ENCODE results near the gene PKMYT1. TPM values are rescaled to one million over a fixed set of nuclear protein-coding genes. Genes with fewer than 3 reads are reported as not detected.

The PKMYT1 gene
- total and polyA plus RNA-seq, 9 of the 15 experiments (the other 6 are each of a cell fraction or from before 2014, with no cell fraction given): 8.7 to 201 (median 37.8) TPM

- ATAC-seq: no peak
- Histone ChIP-seq H3K4me3 (no peak overlapping the region), H3K9me3 (replicated peaks; ENCODE audit: control insufficient read depth, insufficient read depth, low read depth, low read length) (no peaks in the 10 kb centered on the region), H3K27me3 (ENCODE audit: control insufficient read depth in 2 of 2, insufficient read depth in 2 of 2, low read length in 2 of 2) (peaks cover 12 to 29% of the 10 kb centered on the region in 2 experiments), H3K9me1 (ENCODE audit: control insufficient read depth, insufficient read depth, low read length) (no peaks in the 10 kb centered on the region), H3K4me2 (ENCODE audit: insufficient read depth, low read length) (no peak overlapping the region), H4K20me1 (replicated peaks; ENCODE audit: control insufficient read depth, insufficient read depth, low read length) (0 out of 2 replicates have a peak, but pooled peaks cover 10% of the 10 kb centered on the region), H3K9ac (ENCODE audit: insufficient read depth in 1 of 2, low read depth in 2 of 2, low read length in 2 of 2) (no peak overlapping the region), H3K36me3 (ENCODE audit: control insufficient read depth, insufficient read depth, low read length) (no peaks in the 10 kb centered on the region), H3K4me1 (replicated peaks in 1 of 2; ENCODE audit: control insufficient read depth in 2 of 2, insufficient read depth in 2 of 2, low read length in 2 of 2) (peaks cover 0 to 39% of the 10 kb centered on the region in 2 experiments; a peak in 3 of 5 replicates), H3K27ac (ENCODE audit: extremely low read depth, low read depth, low read length) (no peak overlapping the region), H3K79me2 (ENCODE audit: control insufficient read depth, insufficient read depth, low read length) (no peaks in the 10 kb centered on the region), H2AFZ (ENCODE audit: low read depth, low read length) (no peak overlapping the region)
- CTCF ChIA-PET (ENCODE audit: low intra/inter-chr PET ratio): interaction anchor here (1.1 kb wide), 1 partner anchor 12 kb away, joined by 4 read pairs; no protein-coding TSS in a partner anchor
- intact Hi-C loops (cut with micrococcal nuclease): no loop called here
- in situ Hi-C loops (cut with MboI): no loop called here
- BruUV-seq (replicated peaks): no TSS peak
- TF ChIP-seq ZNF146 (CRISPR knock-in tag; IDR thresholded peaks at IDR 0.05; ENCODE audit: unreplicated experiment) (no peak), ZNF133 (CRISPR knock-in tag; IDR thresholded peaks at IDR 0.05) (no peak), SMAD2 (IDR thresholded peaks at IDR 0.05; ENCODE audit: low read depth, low read length) (no peak), HNRNPK (IDR thresholded peaks at IDR 0.05; ENCODE audit: low read depth, low read length, poor library complexity, severe bottlenecking) (no peak), ZNF311 (CRISPR knock-in tag; IDR thresholded peaks at IDR 0.05) (no peak), KLF6 (CRISPR knock-in tag; IDR thresholded peaks at IDR 0.05; ENCODE audit: borderline replicate concordance) (no peak), ZNF24 (IDR thresholded peaks at IDR 0.05) (no peak), ZNF75A (CRISPR knock-in tag; IDR thresholded peaks at IDR 0.05) (no peak), POLR2G (IDR thresholded peaks at IDR 0.05; ENCODE audit: low read depth, low read length) (peak; percentile 37; the same call in 1 of the 2 replicates)
- DNase-seq (ENCODE audit: extremely low read depth in 1 of 4, low spot score in 3 of 4): no peak
- POLR2A ChIA-PET: interaction anchor here (0.7 kb wide), 2 partner anchors 20 to 25 kb away, joined by 3 to 4 read pairs; no protein-coding TSS in a partner anchor
- WGBS (ENCODE audit: insufficient coverage, low coverage, missing lambda C conversion rate): 62% methylated on average over 17 of the region's 19 CpGs
- FAIRE-seq: no peak
These were observed 30.4 kb downstream of the PKMYT1 start for GRCh38 chr16:2949705-2950352.
